Breast epithelium (tissue), 4 donors: ENCODE measurements around the gene CCDC77. TPM values are rescaled to one million over a fixed set of nuclear protein-coding genes. Genes with fewer than 3 reads are reported as not detected.

Experiments
- DNase-seq, 2 donors: peaks; one replicate each; pipeline ENCODE4 v3.0.0-alpha.2; 2019; ENCODE audit warnings: low spot score in 2 of 2
- H3K27ac ChIP-seq, 2 donors: fragments of 200-600 bp; sonication (generic) in 1 of 2; one replicate each; pipeline ENCODE4 v1.5.1; 2016 to 2019; ENCODE audit warnings: mild to moderate bottlenecking in 1 of 2
- H3K27me3 ChIP-seq, 2 donors: fragments of 200-600 bp; sonication (generic) in 1 of 2; one replicate each; pipeline versions ENCODE4 v1.5.1 to v1.6.0; 2017 to 2019; ENCODE audit warnings: control low read depth in 1 of 2, mild to moderate bottlenecking in 1 of 2
- H3K36me3 ChIP-seq: fragments of 200-600 bp; one replicate; pipeline ENCODE4 v1.5.1; 2019
- H3K4me1 ChIP-seq, 2 donors: fragments of 200-600 bp; sonication (generic); one replicate each; pipeline ENCODE4 v1.5.1; 2016 to 2019; ENCODE audit warnings: control low read depth in 1 of 2
- H3K4me3 ChIP-seq, 3 donors: fragments of 200-600 bp; sonication (generic); 1 replicate in 2 of 3; 2 replicates in 1 of 3; pipeline ENCODE4 v1.5.1; 2016 to 2019; ENCODE audit warnings: mild to moderate bottlenecking in 3 of 3, moderate library complexity in 2 of 3
- H3K9me3 ChIP-seq, 2 donors: fragments of 200-600 bp; sonication (generic) in 1 of 2; one replicate each; pipeline ENCODE4 v1.5.1; 2016 to 2019; ENCODE audit warnings: control low read depth in 1 of 2
- CTCF ChIP-seq, 3 donors: fragments of 450-650 bp; IDR thresholded peaks; one replicate each; pipeline ENCODE4 v1.5.1; 2016 to 2017; ENCODE audit warnings: antibody characterized with exemption in 3 of 3, mild to moderate bottlenecking in 3 of 3, moderate library complexity in 3 of 3
- POLR2A ChIP-seq: fragments of 450-650 bp; IDR thresholded peaks from one replicate; pipeline ENCODE4 v1.6.1; 2016; ENCODE audit warnings: antibody characterized with exemption, mild to moderate bottlenecking, moderate library complexity
- POLR2AphosphoS5 ChIP-seq, 3 donors: sonication (generic); formaldehyde crosslinking; IDR thresholded peaks; one replicate each; pipeline ENCODE4 v1.6.1; 2017; ENCODE audit warnings: antibody characterized with exemption in 3 of 3
- intact Hi-C: fragments of 100-400 bp; cut with DNase I; formaldehyde crosslinking; loops from one replicate; pipeline ENCODE4 v1.15.1; 2023; ENCODE audit warnings: low total_unique reads
- total RNA-seq, 3 donors: library from RNA; depleted of rRNA; stranded (reverse); fragments of >200 nt; gene quantifications; one replicate each; pipeline ENCODE4 v1.1.0, GENCODE V29; 2016

CCDC77 gene
- total RNA-seq, 3 donors from 2014 or later = 5.6 to 8.9 (median 7.5) TPM

GRCh38 chr12:482061-482460 is 80.6 kb downstream of the CCDC77 start:
- no peak for DNase-seq
- intact Hi-C loops = loop anchor here (5.0 kb wide), 1 partner anchor 1965 kb away; no protein-coding TSS in a partner anchor
- no peaks in the 10 kb centered on the region for H3K27me3 ChIP-seq
- no peak overlapping the region for H3K27ac ChIP-seq
- H3K4me3 ChIP-seq = no peak overlapping the region
- no peaks in the 10 kb centered on the region for H3K9me3 ChIP-seq
- H3K4me1 ChIP-seq = no peaks in the 10 kb centered on the region
- H3K36me3 ChIP-seq = no peaks in the 10 kb centered on the region
- TF ChIP-seq CTCF (IDR thresholded peaks at IDR 0.05) (no peak), POLR2AphosphoS5 (IDR thresholded peaks at IDR 0.05) (no peak), POLR2A (no peak)

DNA sequence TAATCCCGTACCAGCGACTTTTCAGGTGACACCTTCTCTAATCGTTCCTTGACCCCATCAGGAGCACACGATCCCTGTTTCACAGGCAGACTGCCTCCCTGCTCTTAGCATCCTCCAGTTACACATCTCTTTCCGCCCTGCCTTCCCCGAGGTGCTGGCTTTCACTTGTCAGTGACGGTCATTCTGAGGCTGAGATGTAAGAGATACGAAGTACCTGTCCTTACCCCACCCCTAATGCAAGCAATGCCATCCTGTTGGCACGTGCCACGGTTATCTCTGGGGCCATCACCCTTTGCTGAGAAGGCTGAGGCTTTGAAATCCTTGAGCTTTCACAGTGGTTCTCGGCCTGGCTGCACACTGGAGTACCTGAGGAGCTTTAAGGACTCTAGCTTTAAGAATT is 82.7 kb downstream of the CCDC77 start:
- Histone ChIP-seq H3K36me3 (no peaks in the 10 kb centered on the region), H3K9me3 (no peaks in the 10 kb centered on the region), H3K4me1 (no peaks in the 10 kb centered on the region), H3K27me3 (no peaks in the 10 kb centered on the region), H3K4me3 (no peak overlapping the region), H3K27ac (no peak overlapping the region)
- intact Hi-C loops = loop anchor here (5.0 kb wide), 1 partner anchor 1963 kb away; no protein-coding TSS in a partner anchor
- TF ChIP-seq POLR2AphosphoS5 (IDR thresholded peaks at IDR 0.05) (no peak), POLR2A (no peak), CTCF (IDR thresholded peaks at IDR 0.05) (no peak)
- DNase-seq = no peak

- Histone ChIP-seq H3K27ac (no peak overlapping the region), H3K4me3 (no peak overlapping the region), H3K9me3 (peaks cover 0 to 9% of the 10 kb centered on the region in 2 donors), H3K27me3 (no peaks in the 10 kb centered on the region), H3K36me3 (no peaks in the 10 kb centered on the region), H3K4me1 (no peaks in the 10 kb centered on the region)
- no peak for DNase-seq
- intact Hi-C loops = no loop called here
- no peak for TF ChIP-seq POLR2A
- TF ChIP-seq POLR2AphosphoS5 (IDR thresholded peaks at IDR 0.05) = no peak
- no peak for TF ChIP-seq CTCF (IDR thresholded peaks at IDR 0.05)
Measured at GRCh38 chr12:490260-490659, 88.8 kb downstream of the CCDC77 start.

Other genes with a start within 250 kb of the CCDC77 start
- 1 to 10 TPM in 2 of 3 donors, under 1 TPM in 1; 0.33 to 2.1 (median 1.3) TPM for gene SLC6A12, start 187.5 kb upstream of the CCDC77 start, total RNA-seq
- gene SLC6A13, start 138.8 kb upstream of the CCDC77 start, total RNA-seq = 1 to 10 TPM in 1 of 3 donors, not detected in 2; 1.3 TPM
- 10 to 100 TPM; 55.8 to 83.6 (median 57.4) TPM for gene KDM5A, start 12.3 kb upstream of the CCDC77 start, total RNA-seq
- 1 to 10 TPM in 2 of 3 donors, under 1 TPM in 1; 0.16 to 5.9 (median 4.6) TPM for gene B4GALNT3, start 58.3 kb downstream of the CCDC77 start, total RNA-seq